HS-5 (cell line): Measurements from ENCODE around the gene SH3D21.

Experiments
- DNase-seq: peaks from one replicate; pipeline ENCODE4 v3.0.0-alpha.2; 2012; ENCODE audit warnings: low read depth

Gene SH3D21

GRCh38 chr1:36359383-36359782, 53.2 kb downstream of the SH3D21 start:
- no peak for DNase-seq

GRCh38 chr1:36359911-36360550, 53.9 kb downstream of the SH3D21 start:
- DNase-seq = no peak

GRCh38 chr1:36365381-36365780, 59.2 kb downstream of the SH3D21 start:
- no peak for DNase-seq

GRCh38 chr1:36366091-36366661, 60.0 kb downstream of the SH3D21 start:
- no peak for DNase-seq

GRCh38 chr1:36367066-36367465, 60.9 kb downstream of the SH3D21 start:
- DNase-seq = no peak

- DNase-seq = no peak
Observed at GRCh38 chr1:36367798-36368197, 61.6 kb downstream of the SH3D21 start.

- DNase-seq = no peak
Observed at GRCh38 chr1:36369061-36369861, 63.1 kb downstream of the SH3D21 start.
